Right lobe of liver (tissue), 4 donors: Measurements from ENCODE around the gene INPP4A.

ENCODE experiments used
- POLR2A ChIP-seq: fragments of 450-650 bp; IDR thresholded peaks from one replicate; pipeline ENCODE4 v1.6.1; 2017; ENCODE audit warnings: antibody characterized with exemption, mild to moderate bottlenecking
- TF ChIP-seq, protein P1 (sequence below), 4 donors: fragments of 200-600 bp in 3 of 4; fragments of 450-650 bp in 1 of 4; IDR thresholded peaks; one replicate each; pipeline versions ENCODE4 v1.5.1 to v1.8.0; 2016 to 2022; ENCODE audit warnings: antibody characterized with exemption in 4 of 4, mild to moderate bottlenecking in 2 of 4
- donor health status: DM: no; HTN: no; CAD: no.
- donor health status: DM: no; HTN: no; CAD: no.
- donor health status: DM: no; HTN: yes; CAD: no.

DNA sequence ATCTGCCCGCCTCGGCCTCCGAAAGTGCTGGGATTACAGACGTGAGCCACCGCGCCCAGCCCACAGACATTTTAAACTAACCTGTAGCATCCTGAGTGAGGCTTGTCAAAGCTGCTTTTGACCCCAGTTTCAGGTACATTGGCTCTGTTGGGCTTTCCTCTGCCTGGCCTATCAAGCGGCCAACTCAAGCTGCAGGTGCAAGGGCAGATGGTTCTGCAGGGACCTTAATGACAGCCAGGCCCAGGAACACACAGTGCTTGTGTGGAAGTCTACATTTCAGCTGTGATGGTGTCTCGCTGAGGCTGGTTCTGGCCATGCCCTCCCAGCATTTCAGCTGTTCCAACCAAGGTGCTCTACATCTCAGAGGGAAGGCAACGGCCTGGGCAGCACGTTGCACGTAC is 18.4 kb downstream of the INPP4A start:
- TF ChIP-seq, protein P1, sequence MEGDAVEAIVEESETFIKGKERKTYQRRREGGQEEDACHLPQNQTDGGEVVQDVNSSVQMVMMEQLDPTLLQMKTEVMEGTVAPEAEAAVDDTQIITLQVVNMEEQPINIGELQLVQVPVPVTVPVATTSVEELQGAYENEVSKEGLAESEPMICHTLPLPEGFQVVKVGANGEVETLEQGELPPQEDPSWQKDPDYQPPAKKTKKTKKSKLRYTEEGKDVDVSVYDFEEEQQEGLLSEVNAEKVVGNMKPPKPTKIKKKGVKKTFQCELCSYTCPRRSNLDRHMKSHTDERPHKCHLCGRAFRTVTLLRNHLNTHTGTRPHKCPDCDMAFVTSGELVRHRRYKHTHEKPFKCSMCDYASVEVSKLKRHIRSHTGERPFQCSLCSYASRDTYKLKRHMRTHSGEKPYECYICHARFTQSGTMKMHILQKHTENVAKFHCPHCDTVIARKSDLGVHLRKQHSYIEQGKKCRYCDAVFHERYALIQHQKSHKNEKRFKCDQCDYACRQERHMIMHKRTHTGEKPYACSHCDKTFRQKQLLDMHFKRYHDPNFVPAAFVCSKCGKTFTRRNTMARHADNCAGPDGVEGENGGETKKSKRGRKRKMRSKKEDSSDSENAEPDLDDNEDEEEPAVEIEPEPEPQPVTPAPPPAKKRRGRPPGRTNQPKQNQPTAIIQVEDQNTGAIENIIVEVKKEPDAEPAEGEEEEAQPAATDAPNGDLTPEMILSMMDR (IDR thresholded peaks at IDR 0.05): no peak
- TF ChIP-seq POLR2A: no peak
